Astrocyte (in vitro differentiated cells and primary cell): ENCODE results near the gene GPC5. TPM values are rescaled to one million over a fixed set of nuclear protein-coding genes. Genes with fewer than 3 reads are reported as not detected.

Experiments
- DNase-seq: peaks from one replicate; pipeline ENCODE4 v3.0.0-alpha.2; 2010; ENCODE audit warnings: low read depth
- FAIRE-seq: peaks from 2 replicates; lab custom pipeline; 2011; peaks lifted over from hg19 to GRCh38; lab: Jason Lieb, UNC
- H2AFZ ChIP-seq: 2 replicates; pipeline ENCODE4 v1.6.0; 2012; ENCODE audit warnings: low read depth, low read length, inconsistent platforms
- H3K27ac ChIP-seq: 2 replicates; pipeline ENCODE4 v1.5.1; 2011; ENCODE audit warnings: low read depth, low read length, inconsistent platforms
- H3K27me3 ChIP-seq: 2 replicates; pipeline ENCODE4 v1.6.0; 2011; ENCODE audit warnings: low read length, inconsistent platforms; ENCODE audit not compliant: insufficient read depth
- H3K36me3 ChIP-seq: 2 replicates; pipeline ENCODE4 v1.5.1; 2011; ENCODE audit warnings: low read length, inconsistent platforms; ENCODE audit not compliant: insufficient read depth
- H3K4me1 ChIP-seq: 2 replicates; pipeline ENCODE4 v1.5.1; 2011; ENCODE audit warnings: low read length, inconsistent platforms; ENCODE audit not compliant: insufficient read depth
- H3K4me2 ChIP-seq: 2 replicates; pipeline ENCODE4 v1.6.0; 2012; ENCODE audit warnings: low read length, inconsistent platforms
- H3K4me3 ChIP-seq: 2 replicates; pipeline ENCODE4 v1.5.1; 2011; ENCODE audit warnings: low read depth, mild to moderate bottlenecking, low read length, inconsistent platforms; ENCODE audit not compliant: insufficient read depth
- H3K79me2 ChIP-seq: 2 replicates; pipeline ENCODE4 v1.6.0; 2012; ENCODE audit warnings: mild to moderate bottlenecking, low read length, inconsistent platforms; ENCODE audit not compliant: insufficient read depth
- H3K9ac ChIP-seq: 2 replicates; pipeline ENCODE4 v1.6.0; 2012; ENCODE audit warnings: mild to moderate bottlenecking, low read length, inconsistent platforms
- H3K9me3 ChIP-seq: 2 replicates; pipeline ENCODE4 v1.5.1; 2012; ENCODE audit warnings: low read depth, mild to moderate bottlenecking, low read length, inconsistent platforms; ENCODE audit not compliant: insufficient read depth
- H4K20me1 ChIP-seq: 2 replicates; pipeline ENCODE4 v1.6.0; 2012; ENCODE audit warnings: low read length, inconsistent platforms; ENCODE audit not compliant: insufficient read depth
- H3K27ac Mint-ChIP-seq: one replicate; pipeline ENCODE4 v1.8.0; 2021; ENCODE audit warnings: mild to moderate bottlenecking, mixed read lengths; ENCODE audit not compliant: unreplicated experiment
- H3K27me3 Mint-ChIP-seq: one replicate; pipeline ENCODE4 v1.8.0; 2021; ENCODE audit warnings: low read depth, mixed read lengths; ENCODE audit not compliant: unreplicated experiment
- H3K36me3 Mint-ChIP-seq: one replicate; pipeline ENCODE4 v1.8.0; 2021; ENCODE audit warnings: low read depth, mixed read lengths; ENCODE audit not compliant: unreplicated experiment
- H3K4me1 Mint-ChIP-seq: one replicate; pipeline ENCODE4 v1.8.0; 2021; ENCODE audit warnings: low read depth, mixed read lengths; ENCODE audit not compliant: unreplicated experiment
- H3K4me3 Mint-ChIP-seq: one replicate; pipeline ENCODE4 v1.8.0; 2021; ENCODE audit warnings: mild to moderate bottlenecking, moderate library complexity, mixed read lengths; ENCODE audit not compliant: unreplicated experiment
- H3K9me3 Mint-ChIP-seq: one replicate; pipeline ENCODE4 v1.8.0; 2021; ENCODE audit warnings: mild to moderate bottlenecking, mixed read lengths; ENCODE audit not compliant: unreplicated experiment
- EZH2 ChIP-seq: IDR thresholded peaks from 2 replicates; pipeline ENCODE4 v1.6.1; 2012; ENCODE audit warnings: mild to moderate bottlenecking, low read length, inconsistent platforms; ENCODE audit not compliant: insufficient read depth
- total RNA-seq: library from RNA; stranded (reverse); gene quantifications from 2 replicates; pipeline ENCODE4 v1.2.1, GENCODE V29; 2021
- TF ChIP-seq, protein P1 (sequence below): IDR thresholded peaks from 2 replicates; pipeline ENCODE4 v1.5.1; 2011; ENCODE audit warnings: low read depth, mild to moderate bottlenecking, inconsistent platforms, low read length, moderate library complexity; ENCODE audit not compliant: insufficient read depth

Gene GPC5
- total RNA-seq, 1 donor from 2014 or later: 1.1 TPM

DNA sequence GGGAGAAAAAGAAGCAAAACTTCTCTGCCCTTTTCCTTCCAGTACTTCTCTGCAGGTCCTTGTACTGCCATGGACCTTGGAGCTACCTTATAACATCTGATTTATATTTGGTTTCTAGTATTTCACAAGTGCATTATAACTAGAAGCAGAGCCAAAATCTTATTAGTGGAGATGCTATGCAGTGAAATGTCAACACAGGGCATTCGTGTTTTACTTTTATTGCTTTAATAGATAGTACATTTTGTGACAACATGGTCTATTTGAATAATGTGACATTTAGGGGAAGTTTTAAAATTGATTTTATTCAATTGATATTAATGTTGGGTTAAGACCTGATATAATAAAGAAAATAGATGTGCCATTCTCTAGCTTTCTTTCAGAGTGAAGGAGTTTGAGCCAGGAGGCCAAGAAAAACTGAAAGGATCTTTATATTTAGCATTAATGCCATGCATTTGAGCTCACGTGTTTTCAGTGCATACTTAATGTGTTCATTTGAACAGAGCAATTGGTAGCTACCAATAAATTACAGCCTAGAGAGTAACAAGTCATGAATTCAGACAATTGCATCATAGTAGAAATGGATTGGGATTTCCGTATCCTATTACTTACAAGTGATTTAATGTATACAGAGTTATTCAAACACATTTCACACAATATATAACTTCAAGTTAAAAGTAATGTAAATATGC is 863.8 kb downstream of the GPC5 start:
- Mint-ChIP-seq H3K27me3 (no peaks in the 10 kb centered on the region), H3K36me3 (no peaks in the 10 kb centered on the region), H3K4me1 (peaks cover 19% of the 10 kb centered on the region), H3K4me3 (no peak overlapping the region), H3K27ac (no peak overlapping the region), H3K9me3 (no peaks in the 10 kb centered on the region)
- Histone ChIP-seq H3K4me3 (no peak overlapping the region), H3K36me3 (no peaks in the 10 kb centered on the region), H3K4me2 (no peak overlapping the region), H4K20me1 (no peaks in the 10 kb centered on the region), H3K4me1 (no peaks in the 10 kb centered on the region), H2AFZ (no peak overlapping the region), H3K9me3 (no peaks in the 10 kb centered on the region), H3K27me3 (no peaks in the 10 kb centered on the region), H3K27ac (no peak overlapping the region), H3K9ac (no peak overlapping the region), H3K79me2 (no peaks in the 10 kb centered on the region)
- TF ChIP-seq, protein P1, sequence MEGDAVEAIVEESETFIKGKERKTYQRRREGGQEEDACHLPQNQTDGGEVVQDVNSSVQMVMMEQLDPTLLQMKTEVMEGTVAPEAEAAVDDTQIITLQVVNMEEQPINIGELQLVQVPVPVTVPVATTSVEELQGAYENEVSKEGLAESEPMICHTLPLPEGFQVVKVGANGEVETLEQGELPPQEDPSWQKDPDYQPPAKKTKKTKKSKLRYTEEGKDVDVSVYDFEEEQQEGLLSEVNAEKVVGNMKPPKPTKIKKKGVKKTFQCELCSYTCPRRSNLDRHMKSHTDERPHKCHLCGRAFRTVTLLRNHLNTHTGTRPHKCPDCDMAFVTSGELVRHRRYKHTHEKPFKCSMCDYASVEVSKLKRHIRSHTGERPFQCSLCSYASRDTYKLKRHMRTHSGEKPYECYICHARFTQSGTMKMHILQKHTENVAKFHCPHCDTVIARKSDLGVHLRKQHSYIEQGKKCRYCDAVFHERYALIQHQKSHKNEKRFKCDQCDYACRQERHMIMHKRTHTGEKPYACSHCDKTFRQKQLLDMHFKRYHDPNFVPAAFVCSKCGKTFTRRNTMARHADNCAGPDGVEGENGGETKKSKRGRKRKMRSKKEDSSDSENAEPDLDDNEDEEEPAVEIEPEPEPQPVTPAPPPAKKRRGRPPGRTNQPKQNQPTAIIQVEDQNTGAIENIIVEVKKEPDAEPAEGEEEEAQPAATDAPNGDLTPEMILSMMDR: no peak
- no peak for TF ChIP-seq EZH2
- no peak for DNase-seq
- FAIRE-seq: no peak

GRCh38 chr13:92265408-92265807 is 867.0 kb downstream of the GPC5 start:
- no peak for FAIRE-seq
- no peak overlapping the region for H2AFZ ChIP-seq

DNA sequence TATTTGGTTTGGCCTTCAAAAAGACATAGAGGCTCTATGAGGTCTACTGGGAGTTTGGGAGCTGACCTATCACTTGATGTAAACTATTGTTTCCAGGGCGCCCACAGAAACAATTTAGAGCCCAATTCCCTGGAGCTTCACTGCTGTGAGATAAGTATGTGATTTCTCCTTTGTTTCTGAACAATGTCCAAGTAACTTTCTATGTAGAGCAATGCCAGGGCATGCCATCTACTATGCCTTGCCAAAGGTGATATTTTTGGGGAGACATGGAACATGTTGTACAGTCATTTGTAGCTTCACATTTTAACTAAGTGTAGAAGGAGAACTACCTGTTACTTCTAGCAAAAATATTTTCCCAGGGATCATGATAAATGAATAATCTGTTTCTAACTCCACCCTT is 872.6 kb downstream of the GPC5 start:
- no peak for FAIRE-seq
- TF ChIP-seq, protein P1: no peak
- TF ChIP-seq EZH2: no peak
- no peaks in the 10 kb centered on the region for H3K4me1 ChIP-seq

More at GRCh38 chr13:92265408-92265807, 867.0 kb downstream of the GPC5 start:
- H3K27me3 Mint-ChIP-seq: no peaks in the 10 kb centered on the region
- no peak for TF ChIP-seq EZH2
- TF ChIP-seq, protein P1: no peak
- Histone ChIP-seq H3K4me1 (no peaks in the 10 kb centered on the region), H3K9ac (no peak overlapping the region), H3K27me3 (no peaks in the 10 kb centered on the region), H3K9me3 (no peaks in the 10 kb centered on the region), H3K36me3 (no peaks in the 10 kb centered on the region), H4K20me1 (no peaks in the 10 kb centered on the region), H3K27ac (no peak overlapping the region), H3K79me2 (no peaks in the 10 kb centered on the region), H3K4me3 (no peak overlapping the region), H3K4me2 (no peak overlapping the region)
- DNase-seq: peak; percentile 50
- peak overlapping the region; percentile 8 for H3K27ac Mint-ChIP-seq
- peaks cover 15% of the 10 kb centered on the region for H3K4me1 Mint-ChIP-seq
- no peaks in the 10 kb centered on the region for H3K36me3 Mint-ChIP-seq
- no peaks in the 10 kb centered on the region for H3K9me3 Mint-ChIP-seq
- no peak overlapping the region for H3K4me3 Mint-ChIP-seq

More for the DNA sequence above, 872.6 kb downstream of the GPC5 start:
- H3K36me3 Mint-ChIP-seq: no peaks in the 10 kb centered on the region
- H3K79me2 ChIP-seq: no peaks in the 10 kb centered on the region
- H3K27ac Mint-ChIP-seq: no peak overlapping the region
- peaks cover 3% of the 10 kb centered on the region for H3K4me1 Mint-ChIP-seq
- no peaks in the 10 kb centered on the region for H3K36me3 ChIP-seq
- H3K4me3 ChIP-seq: no peak overlapping the region
- no peaks in the 10 kb centered on the region for H3K27me3 ChIP-seq
- no peak overlapping the region for H3K4me2 ChIP-seq
- H3K27me3 Mint-ChIP-seq: no peaks in the 10 kb centered on the region
- H3K9ac ChIP-seq: no peak overlapping the region
- H4K20me1 ChIP-seq: no peaks in the 10 kb centered on the region
- H2AFZ ChIP-seq: no peak overlapping the region
- no peak overlapping the region for H3K4me3 Mint-ChIP-seq
- no peaks in the 10 kb centered on the region for H3K9me3 ChIP-seq
- DNase-seq: no peak
- H3K9me3 Mint-ChIP-seq: no peaks in the 10 kb centered on the region
- H3K27ac ChIP-seq: no peak overlapping the region
